K562 (cell line): ENCODE results near the gene YEATS2. TPM values are rescaled to one million over a fixed set of nuclear protein-coding genes. Genes with fewer than 3 reads are reported as not detected.

Experiments
- ATAC-seq: fragments of 200-7000 bp; cut with Tn5 transposase; 3 replicates; pipeline ENCODE4 v1.9.1; 2020; ENCODE audit warnings: moderate library complexity
- BruUV-seq: library from RNA; stranded (reverse); fragments of 400-500 nt; replicated peaks from 2 replicates; lab custom pipeline; 2021; lab: Mats Ljungman, UMichigan
- CTCF ChIA-PET: fragments of 300-600 bp; formaldehyde crosslinking; extraction: SDS; loops from one replicate; lab custom pipeline; 2021; ENCODE audit warnings: low intra/inter-chr PET ratio; lab: Yijun Ruan, JAX
- POLR2A ChIA-PET: fragments of 300-600, 350-650 bp; sonication (Branson Sonifier 250); formaldehyde crosslinking; extraction: SDS; loops from one replicate; lab custom pipeline; 2021; ENCODE audit warnings: antibody characterized with exemption, inconsistent platforms; lab: Yijun Ruan, JAX
- DNase-seq, 4 experiments: peaks; one replicate each; pipeline versions ENCODE4 v3.0.0 to v3.0.0-alpha.2; 2011 to 2018; ENCODE audit warnings: low spot score in 3 of 4, mixed read lengths in 3 of 4; ENCODE audit errors: extremely low read depth in 1 of 4
- FAIRE-seq: peaks from 2 replicates; lab custom pipeline; 2011; peaks lifted over from hg19 to GRCh38; lab: Jason Lieb, UNC
- H2AFZ ChIP-seq: 2 replicates; pipeline ENCODE4 v1.6.0; 2011; ENCODE audit warnings: low read depth, low read length, control low read depth, inconsistent platforms
- H3K27ac ChIP-seq: fragments of 200-600 bp; 3 replicates; pipeline ENCODE4 v1.8.0; 2011; ENCODE audit warnings: low read depth, mild to moderate bottlenecking, control low read depth, inconsistent platforms, low read length, moderate library complexity, mixed read lengths; ENCODE audit errors: extremely low read depth
- H3K27me3 ChIP-seq, 2 experiments: fragments of 300-600 bp in 1 of 2; 2 replicates in 1 of 2; 3 replicates in 1 of 2; pipeline versions ENCODE4 v1.6.0 to v1.8.0; 2011; ENCODE audit warnings: inconsistent platforms in 2 of 2, low read length in 2 of 2, mild to moderate bottlenecking in 1 of 2, mixed read lengths in 1 of 2, moderate library complexity in 1 of 2; ENCODE audit not compliant: control insufficient read depth in 2 of 2, insufficient read depth in 2 of 2
- H3K36me3 ChIP-seq: fragments of 300-600 bp; 3 replicates; pipeline ENCODE4 v1.8.0; 2011; ENCODE audit warnings: mild to moderate bottlenecking, low read length, inconsistent platforms; ENCODE audit not compliant: control insufficient read depth, insufficient read depth
- H3K4me1 ChIP-seq, 2 experiments: fragments of 200-600 bp in 1 of 2; replicated peaks in 1 of 2; 2 replicates in 1 of 2; 3 replicates in 1 of 2; pipeline versions ENCODE4 v1.5.1 to v1.8.0; 2011; ENCODE audit warnings: inconsistent platforms in 2 of 2, low read length in 2 of 2, mild to moderate bottlenecking in 1 of 2, mixed read lengths in 1 of 2, moderate library complexity in 1 of 2; ENCODE audit not compliant: control insufficient read depth in 2 of 2, insufficient read depth in 2 of 2
- H3K4me2 ChIP-seq: 2 replicates; pipeline ENCODE4 v1.6.1; 2011; ENCODE audit warnings: low read length, control low read depth, inconsistent platforms, mixed read lengths; ENCODE audit not compliant: insufficient read depth
- H3K4me3 ChIP-seq: fragments of 200-600 bp; sonication (generic), shearing (Covaris generic); 2 replicates; pipeline ENCODE4 v1.5.1; 2016; ENCODE audit warnings: control low read depth, inconsistent platforms
- H3K79me2 ChIP-seq: fragments of 200-600 bp; 3 replicates; pipeline ENCODE4 v1.8.0; 2011; ENCODE audit warnings: low read length, inconsistent platforms; ENCODE audit not compliant: control insufficient read depth, insufficient read depth
- H3K9ac ChIP-seq, 2 experiments: 2 replicates each; pipeline versions ENCODE4 v1.6.0 to v1.6.1; 2011; ENCODE audit warnings: low read depth in 2 of 2, low read length in 2 of 2, control low read depth in 1 of 2, inconsistent platforms in 1 of 2, mild to moderate bottlenecking in 1 of 2, mixed read lengths in 1 of 2; ENCODE audit not compliant: insufficient read depth in 1 of 2
- H3K9me1 ChIP-seq: one replicate; pipeline ENCODE4 v1.6.0; 2011; ENCODE audit warnings: inconsistent platforms, mild to moderate bottlenecking, low read length, moderate library complexity; ENCODE audit not compliant: control insufficient read depth, insufficient read depth
- H3K9me3 ChIP-seq: replicated peaks from 2 replicates; pipeline ENCODE4 v1.5.1; 2011; ENCODE audit warnings: low read depth, low read length, inconsistent platforms; ENCODE audit not compliant: control insufficient read depth, insufficient read depth
- H4K20me1 ChIP-seq: replicated peaks from 2 replicates; pipeline ENCODE4 v1.6.1; 2011; ENCODE audit warnings: low read length, inconsistent platforms, mixed read lengths; ENCODE audit not compliant: control insufficient read depth, insufficient read depth
- HNRNPL ChIP-seq: fragments of 200-400 bp; formaldehyde crosslinking; IDR thresholded peaks from 2 replicates; pipeline ENCODE4 v1.6.1; 2017; ENCODE audit warnings: low read depth, mild to moderate bottlenecking, low read length
- ZNF431 ChIP-seq: sonication (generic); formaldehyde crosslinking; IDR thresholded peaks from 2 replicates; pipeline ENCODE4 v1.8.0; 2022; ENCODE audit warnings: mild to moderate bottlenecking, missing genetic modification reagents
- WGBS: fragments of 100-300 bp; shearing (Covaris generic); methylation state at CpG from one replicate; pipeline ENCODE4 v1.1.6; 2016; ENCODE audit warnings: low coverage, mixed read lengths; ENCODE audit not compliant: insufficient coverage; ENCODE audit errors: missing lambda C conversion rate; 5-methylcytosine and 5-hydroxymethylcytosine counted together
- in situ Hi-C: fragments of 300-500 bp; cut with MboI; formaldehyde crosslinking; loops from 4 replicates; pipeline ENCODE4 v1.15.0; 2018; ENCODE audit warnings: inconsistent platforms, mixed read lengths
- intact Hi-C: fragments of 100-400 bp; cut with micrococcal nuclease; formaldehyde crosslinking; loops from 2 replicates; pipeline ENCODE4 v1.14.2; 2022
- polyA plus RNA-seq, 8 experiments: library from polyadenylated mRNA; depleted of rRNA in 4 of 8; stranded (reverse) in 5 of 8; unstranded in 3 of 8; fragments of >200 nt; fragmentation: Nextera tagmentation in 2 of 8; fragmentation: Illumina TruSeq in 1 of 8; extraction: Ambion mirVana in 2 of 8; extraction: Trizol in 1 of 8; gene quantifications; 2 replicates each; pipeline versions ENCODE4 v1.2.1 to v1.2.3, GENCODE V29; 2011 to 2014; ENCODE audit warnings: inconsistent platforms in 1 of 8, missing spikeins in 1 of 8
- total RNA-seq, 7 experiments: library from RNA; depleted of rRNA in 6 of 7; stranded (reverse); fragments of >200 nt in 6 of 7; fragmentation: Illumina TruSeq in 2 of 7; extraction: Trizol in 2 of 7; gene quantifications; 2 replicates each; pipeline versions ENCODE4 v1.2.1 to v1.2.3, GENCODE V29; 2011 to 2021; ENCODE audit warnings: low replicate concordance in 1 of 7
- TF ChIP-seq, protein P1 (sequence below), 2 experiments: fragments of 200-800 bp in 1 of 2; sonication (Bioruptor generic) in 1 of 2; sonication (generic) in 1 of 2; formaldehyde crosslinking in 1 of 2; IDR thresholded peaks in 1 of 2; conservative IDR thresholded peaks in 1 of 2; 2 replicates each; pipeline versions ENCODE4 v1.5.0 to v1.6.1; 2016 to 2020; ENCODE audit warnings: missing compliant biosample characterization in 1 of 2, missing genetic modification characterization in 1 of 2, missing genetic modification reagents in 1 of 2
- TF ChIP-seq, protein P2 (sequence below), 3 experiments: IDR thresholded peaks in 2 of 3; conservative IDR thresholded peaks in 1 of 3; 2 replicates each; pipeline ENCODE4 v1.5.1; 2011 to 2012; ENCODE audit warnings: low read length in 3 of 3, mild to moderate bottlenecking in 3 of 3, control low read depth in 2 of 3, improper control_type of control experiment in 1 of 3, inconsistent platforms in 1 of 3, low read depth in 1 of 3, mixed read lengths in 1 of 3, moderate library complexity in 1 of 3; ENCODE audit not compliant: insufficient read depth in 2 of 3
- TF ChIP-seq, protein P3 (sequence below): IDR thresholded peaks from 2 replicates; pipeline ENCODE4 v1.6.1; 2011; ENCODE audit warnings: borderline replicate concordance, low read depth, mild to moderate bottlenecking, moderate library complexity, low read length; ENCODE audit not compliant: insufficient read depth, poor library complexity, severe bottlenecking

Gene YEATS2
- total and polyA plus RNA-seq, 9 of the 15 experiments (the other 6 are each of a cell fraction or from before 2014, with no cell fraction given): 1.8 to 35.2 (median 19.0) TPM

DNA sequence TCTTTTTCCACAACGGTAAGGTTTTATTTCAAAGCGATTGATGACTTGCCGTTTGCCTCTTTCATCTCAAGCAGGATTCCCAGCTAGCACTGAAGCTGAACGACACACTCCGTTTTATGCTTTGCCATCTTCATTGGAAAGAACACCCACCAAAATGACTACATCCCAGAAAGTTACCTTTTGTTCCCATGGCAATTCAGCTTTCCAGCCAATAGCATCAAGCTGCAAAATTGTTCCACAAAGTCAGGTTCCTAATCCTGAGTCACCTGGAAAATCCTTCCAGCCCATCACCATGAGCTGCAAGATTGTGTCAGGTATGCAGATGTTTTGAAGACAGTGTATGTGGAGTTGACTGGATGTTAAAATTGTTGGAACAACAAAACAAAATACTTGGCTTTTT lies 56.5 kb downstream of the YEATS2 start:
- intact Hi-C loops: no loop called here
- no peak overlapping the region for H3K4me3 ChIP-seq
- no peaks in the 10 kb centered on the region for H3K9me3 ChIP-seq
- no peaks in the 10 kb centered on the region for H4K20me1 ChIP-seq
- in situ Hi-C loops: loop anchor here (25.0 kb wide), 1 partner anchor 617 kb away; no protein-coding TSS in a partner anchor
- no peak for DNase-seq
- CTCF ChIA-PET: no interaction called here
- H3K36me3 ChIP-seq: peaks cover 68% of the 10 kb centered on the region
- no TSS peak for BruUV-seq
- TF ChIP-seq, protein P1, sequence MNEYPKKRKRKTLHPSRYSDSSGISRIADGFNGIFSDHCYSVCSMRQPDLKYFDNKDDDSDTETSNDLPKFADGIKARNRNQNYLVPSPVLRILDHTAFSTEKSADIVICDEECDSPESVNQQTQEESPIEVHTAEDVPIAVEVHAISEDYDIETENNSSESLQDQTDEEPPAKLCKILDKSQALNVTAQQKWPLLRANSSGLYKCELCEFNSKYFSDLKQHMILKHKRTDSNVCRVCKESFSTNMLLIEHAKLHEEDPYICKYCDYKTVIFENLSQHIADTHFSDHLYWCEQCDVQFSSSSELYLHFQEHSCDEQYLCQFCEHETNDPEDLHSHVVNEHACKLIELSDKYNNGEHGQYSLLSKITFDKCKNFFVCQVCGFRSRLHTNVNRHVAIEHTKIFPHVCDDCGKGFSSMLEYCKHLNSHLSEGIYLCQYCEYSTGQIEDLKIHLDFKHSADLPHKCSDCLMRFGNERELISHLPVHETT (CRISPR knock-in tag; conservative IDR thresholded peaks at IDR 0.05 in 1 of 2, IDR thresholded peaks at IDR 0.05 in 1 of 2): no peak
- TF ChIP-seq, protein P2, sequence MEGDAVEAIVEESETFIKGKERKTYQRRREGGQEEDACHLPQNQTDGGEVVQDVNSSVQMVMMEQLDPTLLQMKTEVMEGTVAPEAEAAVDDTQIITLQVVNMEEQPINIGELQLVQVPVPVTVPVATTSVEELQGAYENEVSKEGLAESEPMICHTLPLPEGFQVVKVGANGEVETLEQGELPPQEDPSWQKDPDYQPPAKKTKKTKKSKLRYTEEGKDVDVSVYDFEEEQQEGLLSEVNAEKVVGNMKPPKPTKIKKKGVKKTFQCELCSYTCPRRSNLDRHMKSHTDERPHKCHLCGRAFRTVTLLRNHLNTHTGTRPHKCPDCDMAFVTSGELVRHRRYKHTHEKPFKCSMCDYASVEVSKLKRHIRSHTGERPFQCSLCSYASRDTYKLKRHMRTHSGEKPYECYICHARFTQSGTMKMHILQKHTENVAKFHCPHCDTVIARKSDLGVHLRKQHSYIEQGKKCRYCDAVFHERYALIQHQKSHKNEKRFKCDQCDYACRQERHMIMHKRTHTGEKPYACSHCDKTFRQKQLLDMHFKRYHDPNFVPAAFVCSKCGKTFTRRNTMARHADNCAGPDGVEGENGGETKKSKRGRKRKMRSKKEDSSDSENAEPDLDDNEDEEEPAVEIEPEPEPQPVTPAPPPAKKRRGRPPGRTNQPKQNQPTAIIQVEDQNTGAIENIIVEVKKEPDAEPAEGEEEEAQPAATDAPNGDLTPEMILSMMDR (IDR thresholded peaks at IDR 0.05 in 2 of 3, conservative IDR thresholded peaks at IDR 0.05 in 1 of 3; ENCODE audit: insufficient read depth in 2 of 3, low read depth in 1 of 3, low read length in 3 of 3): no peak
- TF ChIP-seq ZNF431 (CRISPR knock-in tag): no peak
- TF ChIP-seq, protein P3, sequence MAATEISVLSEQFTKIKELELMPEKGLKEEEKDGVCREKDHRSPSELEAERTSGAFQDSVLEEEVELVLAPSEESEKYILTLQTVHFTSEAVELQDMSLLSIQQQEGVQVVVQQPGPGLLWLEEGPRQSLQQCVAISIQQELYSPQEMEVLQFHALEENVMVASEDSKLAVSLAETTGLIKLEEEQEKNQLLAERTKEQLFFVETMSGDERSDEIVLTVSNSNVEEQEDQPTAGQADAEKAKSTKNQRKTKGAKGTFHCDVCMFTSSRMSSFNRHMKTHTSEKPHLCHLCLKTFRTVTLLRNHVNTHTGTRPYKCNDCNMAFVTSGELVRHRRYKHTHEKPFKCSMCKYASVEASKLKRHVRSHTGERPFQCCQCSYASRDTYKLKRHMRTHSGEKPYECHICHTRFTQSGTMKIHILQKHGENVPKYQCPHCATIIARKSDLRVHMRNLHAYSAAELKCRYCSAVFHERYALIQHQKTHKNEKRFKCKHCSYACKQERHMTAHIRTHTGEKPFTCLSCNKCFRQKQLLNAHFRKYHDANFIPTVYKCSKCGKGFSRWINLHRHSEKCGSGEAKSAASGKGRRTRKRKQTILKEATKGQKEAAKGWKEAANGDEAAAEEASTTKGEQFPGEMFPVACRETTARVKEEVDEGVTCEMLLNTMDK: no peak
- TF ChIP-seq HNRNPL: no peak
- TF ChIP-seq, all 486 proteins: peak for 0
- no peak overlapping the region for H3K4me2 ChIP-seq
- ATAC-seq (no peak), FAIRE-seq (no peak)
- H2AFZ ChIP-seq: no peak overlapping the region
- H3K9ac ChIP-seq: no peak overlapping the region
- POLR2A ChIA-PET: no interaction called here
- H3K9me1 ChIP-seq: no peaks in the 10 kb centered on the region
- no peaks in the 10 kb centered on the region for H3K4me1 ChIP-seq
- no peak overlapping the region for H3K27ac ChIP-seq
- WGBS: 94% methylated on average over 5 of the region's 5 CpGs
- H3K27me3 ChIP-seq: no peaks in the 10 kb centered on the region
- no peaks in the 10 kb centered on the region for H3K79me2 ChIP-seq
